ENCODE measurements around the gene SPPL3. TPM values are rescaled to one million over a fixed set of nuclear protein-coding genes. Genes with fewer than 3 reads are reported as not detected.

The SPPL3 gene
- total and polyA plus RNA-seq, 2 experiments from 2014 or later, result 20.0 to 67.3 TPM

GRCh38 chr12:120849765-120850164 lies 54.4 kb downstream of the SPPL3 start:
- Histone ChIP-seq H3K79me2 (peaks cover 82% of the 10 kb centered on the region), H3K4me2 (no peak overlapping the region), H3K9me3 (ENCODE audit: low read depth) (no peaks in the 10 kb centered on the region), H3K27me3 (no peaks in the 10 kb centered on the region), H3K27ac (peak overlapping the region; percentile 52), H3K4me1 (ENCODE audit: insufficient read depth) (no peaks in the 10 kb centered on the region), H3K36me3 (replicated peaks; ENCODE audit: insufficient read depth, low read depth) (no peaks in the 10 kb centered on the region), H4K20me1 (ENCODE audit: insufficient read depth, poor library complexity, severe bottlenecking) (peaks cover 67% of the 10 kb centered on the region), H3K9me2 (replicated peaks; ENCODE audit: insufficient read depth) (no peaks in the 10 kb centered on the region), H2AFZ (no peak overlapping the region), H3K4me3 (no peak overlapping the region)
- WGBS (ENCODE audit: low lambda C conversion rate, missing lambda C conversion rate), result 53% methylated on average over 2 of the region's 2 CpGs
- TF ChIP-seq EZH2 (IDR thresholded peaks at IDR 0.05; ENCODE audit: borderline replicate concordance) (no peak), EZH2phosphoT487 (IDR thresholded peaks at IDR 0.05; ENCODE audit: low read depth, severe bottlenecking, unreplicated experiment) (no peak), CTCF (IDR thresholded peaks at IDR 0.05; ENCODE audit: poor library complexity) (no peak)
- peak; percentile 32 for DNase-seq (ENCODE audit: low spot score)

GRCh38 chr12:120847814-120848213 lies 56.3 kb downstream of the SPPL3 start:
- Histone ChIP-seq H3K27me3 (no peaks in the 10 kb centered on the region), H3K79me2 (peaks cover 90% of the 10 kb centered on the region), H2AFZ (no peak overlapping the region), H3K9me3 (ENCODE audit: low read depth) (no peaks in the 10 kb centered on the region), H3K4me2 (no peak overlapping the region), H3K27ac (no peak overlapping the region), H3K9me2 (replicated peaks; ENCODE audit: insufficient read depth) (no peaks in the 10 kb centered on the region), H3K36me3 (replicated peaks; ENCODE audit: insufficient read depth, low read depth) (no peaks in the 10 kb centered on the region), H3K4me1 (ENCODE audit: insufficient read depth) (no peaks in the 10 kb centered on the region), H3K4me3 (no peak overlapping the region), H4K20me1 (ENCODE audit: insufficient read depth, poor library complexity, severe bottlenecking) (peaks cover 69% of the 10 kb centered on the region)
- no peak for DNase-seq (ENCODE audit: low spot score)
- no peak for TF ChIP-seq EZH2 (IDR thresholded peaks at IDR 0.05; ENCODE audit: borderline replicate concordance)
- TF ChIP-seq EZH2phosphoT487 (IDR thresholded peaks at IDR 0.05; ENCODE audit: low read depth, severe bottlenecking, unreplicated experiment), result no peak
- TF ChIP-seq CTCF (IDR thresholded peaks at IDR 0.05; ENCODE audit: poor library complexity), result no peak
- 77% methylated on average over 3 of the region's 3 CpGs for WGBS (ENCODE audit: low lambda C conversion rate, missing lambda C conversion rate)

- Histone ChIP-seq H3K79me2 (peaks cover 92% of the 10 kb centered on the region), H3K36me3 (replicated peaks; ENCODE audit: insufficient read depth, low read depth) (no peaks in the 10 kb centered on the region), H3K4me1 (ENCODE audit: insufficient read depth) (no peaks in the 10 kb centered on the region), H3K4me2 (no peak overlapping the region), H2AFZ (no peak overlapping the region), H4K20me1 (ENCODE audit: insufficient read depth, poor library complexity, severe bottlenecking) (peaks cover 67% of the 10 kb centered on the region), H3K9me2 (replicated peaks; ENCODE audit: insufficient read depth) (no peaks in the 10 kb centered on the region), H3K27me3 (no peaks in the 10 kb centered on the region), H3K27ac (no peak overlapping the region), H3K9me3 (ENCODE audit: low read depth) (no peaks in the 10 kb centered on the region), H3K4me3 (no peak overlapping the region)
- DNase-seq (ENCODE audit: low spot score), result no peak
- 80% methylated on average over 4 of the region's 4 CpGs for WGBS (ENCODE audit: low lambda C conversion rate, missing lambda C conversion rate)
- TF ChIP-seq EZH2 (IDR thresholded peaks at IDR 0.05; ENCODE audit: borderline replicate concordance) (no peak), CTCF (IDR thresholded peaks at IDR 0.05; ENCODE audit: poor library complexity) (no peak), EZH2phosphoT487 (IDR thresholded peaks at IDR 0.05; ENCODE audit: low read depth, severe bottlenecking, unreplicated experiment) (no peak)
Measured at GRCh38 chr12:120847392-120847791, 56.8 kb downstream of the SPPL3 start.

GRCh38 chr12:120846721-120847120 lies 57.4 kb downstream of the SPPL3 start:
- peaks cover 70% of the 10 kb centered on the region for H4K20me1 ChIP-seq (ENCODE audit: insufficient read depth, poor library complexity, severe bottlenecking)
- no peaks in the 10 kb centered on the region for H3K9me2 ChIP-seq (replicated peaks; ENCODE audit: insufficient read depth)
- H3K79me2 ChIP-seq, result peaks cover 93% of the 10 kb centered on the region
- no peaks in the 10 kb centered on the region for H3K27me3 ChIP-seq
- H3K27ac ChIP-seq, result no peak overlapping the region
- TF ChIP-seq CTCF (IDR thresholded peaks at IDR 0.05; ENCODE audit: poor library complexity), result no peak
- no peak for TF ChIP-seq EZH2phosphoT487 (IDR thresholded peaks at IDR 0.05; ENCODE audit: low read depth, severe bottlenecking, unreplicated experiment)
- no peak for TF ChIP-seq EZH2 (IDR thresholded peaks at IDR 0.05; ENCODE audit: borderline replicate concordance)
- H2AFZ ChIP-seq, result no peak overlapping the region
- H3K4me2 ChIP-seq, result no peak overlapping the region
- no peaks in the 10 kb centered on the region for H3K9me3 ChIP-seq (ENCODE audit: low read depth)
- H3K4me3 ChIP-seq, result no peak overlapping the region
- no peak for DNase-seq (ENCODE audit: low spot score)
- no peaks in the 10 kb centered on the region for H3K4me1 ChIP-seq (ENCODE audit: insufficient read depth)
- H3K36me3 ChIP-seq (replicated peaks; ENCODE audit: insufficient read depth, low read depth), result no peaks in the 10 kb centered on the region

All from hepatocyte (in vitro differentiated cells).